DOHH2 (cell line): ENCODE measurements around the gene FAM8A1.
A peak's percentile ranks its signal among the peaks of the same experiment; 100 is the strongest.

Experiments
- H3F3A ChIP-seq: fragments of 200-600 bp; sonication (generic), shearing (Covaris generic); 2 replicates; pipeline ENCODE4 v1.6.0; 2016; ENCODE audit warnings: antibody characterized with exemption, mild to moderate bottlenecking; ENCODE audit not compliant: control insufficient read depth, insufficient read depth
- H3K27ac ChIP-seq: fragments of 200-600 bp; sonication (generic); 2 replicates; pipeline ENCODE4 v1.5.1; 2014; ENCODE audit warnings: low read depth, mild to moderate bottlenecking, low read length, moderate library complexity
- H3K27me3 ChIP-seq: fragments of 200-600 bp; sonication (generic); 2 replicates; pipeline ENCODE4 v1.6.1; 2014; ENCODE audit warnings: mild to moderate bottlenecking, low read length, mixed read lengths; ENCODE audit not compliant: control insufficient read depth
- H3K36me3 ChIP-seq: fragments of 200-600 bp; sonication (generic); 2 replicates; pipeline ENCODE4 v1.6.1; 2014; ENCODE audit warnings: mild to moderate bottlenecking, low read length, moderate library complexity, mixed read lengths; ENCODE audit not compliant: control insufficient read depth
- H3K4me1 ChIP-seq: fragments of 200-600 bp; sonication (generic); 2 replicates; pipeline ENCODE4 v1.6.1; 2014; ENCODE audit warnings: mild to moderate bottlenecking, low read length, mixed read lengths; ENCODE audit not compliant: control insufficient read depth
- H3K4me2 ChIP-seq: fragments of 200-600 bp; sonication (generic); 2 replicates; pipeline ENCODE4 v1.6.0; 2014; ENCODE audit warnings: mild to moderate bottlenecking, low read length, moderate library complexity
- H3K4me3 ChIP-seq: fragments of 200-600 bp; sonication (generic); 2 replicates; pipeline ENCODE4 v1.5.1; 2014; ENCODE audit warnings: mild to moderate bottlenecking, low read length, mixed read lengths
- H3K79me2 ChIP-seq: fragments of 200-600 bp; sonication (generic); 2 replicates; pipeline ENCODE4 v1.6.1; 2014; ENCODE audit warnings: mild to moderate bottlenecking, low read length, mixed read lengths; ENCODE audit not compliant: control insufficient read depth
- H3K9me2 ChIP-seq: fragments of 200-600 bp; sonication (generic); replicated peaks from 2 replicates; pipeline ENCODE4 v1.6.1; 2014; ENCODE audit warnings: mild to moderate bottlenecking, low read length, mixed read lengths; ENCODE audit not compliant: control insufficient read depth
- H3K9me3 ChIP-seq: fragments of 200-600 bp; sonication (generic); 2 replicates; pipeline ENCODE4 v1.6.1; 2014; ENCODE audit warnings: antibody characterized with exemption, low read length, mixed read lengths; ENCODE audit not compliant: control insufficient read depth, insufficient read depth
- H4K20me1 ChIP-seq: fragments of 200-600 bp; sonication (generic); 2 replicates; pipeline ENCODE4 v1.6.0; 2014; ENCODE audit warnings: low read depth, mild to moderate bottlenecking, antibody characterized with exemption, low read length, moderate library complexity; ENCODE audit not compliant: control insufficient read depth, insufficient read depth
- CTCF ChIP-seq: fragments of 200-600 bp; sonication (generic); IDR thresholded peaks from one replicate; pipeline ENCODE4 v1.5.1; 2014; ENCODE audit warnings: antibody characterized with exemption, mild to moderate bottlenecking, low read depth, low read length; ENCODE audit not compliant: poor library complexity, severe bottlenecking
- EZH2phosphoT487 ChIP-seq: fragments of 200-600 bp; sonication (generic); IDR thresholded peaks from 2 replicates; pipeline ENCODE4 v1.6.1; 2017; ENCODE audit warnings: borderline replicate concordance, mild to moderate bottlenecking, antibody characterized with exemption, low read length, moderate library complexity, mixed read lengths

The FAM8A1 gene

GRCh38 chr6:17596085-17596484, 4.0 kb upstream of the FAM8A1 start:
- Histone ChIP-seq H4K20me1 (no peaks in the 10 kb centered on the region), H3K9me3 (no peaks in the 10 kb centered on the region), H3K36me3 (no peaks in the 10 kb centered on the region), H3K79me2 (peaks cover 5% of the 10 kb centered on the region), H3K9me2 (no peaks in the 10 kb centered on the region), H3K4me3 (no peak overlapping the region), H3K4me1 (peaks cover 8% of the 10 kb centered on the region), H3K4me2 (no peak overlapping the region), H3K27me3 (no peaks in the 10 kb centered on the region), H3K27ac (no peak overlapping the region), H3F3A (no peaks in the 10 kb centered on the region)
- TF ChIP-seq CTCF (no peak), EZH2phosphoT487 (no peak)

GRCh38 chr6:17600527-17601385, 654 bp downstream of the FAM8A1 start:
- Histone ChIP-seq H3F3A (peaks cover 10% of the 10 kb centered on the region), H3K9me2 (no peaks in the 10 kb centered on the region), H3K4me3 (peak overlapping the region; percentile 80), H3K27me3 (no peaks in the 10 kb centered on the region), H3K4me2 (peak overlapping the region; percentile 88), H3K9me3 (no peaks in the 10 kb centered on the region), H3K79me2 (peaks cover 19% of the 10 kb centered on the region), H3K4me1 (peaks cover 26% of the 10 kb centered on the region), H3K27ac (peak overlapping the region; percentile 61), H3K36me3 (peaks cover 8% of the 10 kb centered on the region), H4K20me1 (no peaks in the 10 kb centered on the region)
- TF ChIP-seq EZH2phosphoT487 (no peak), CTCF (no peak)

- TF ChIP-seq CTCF (no peak), EZH2phosphoT487 (no peak)
- peak overlapping the region; percentile 80 for H3K4me3 ChIP-seq
Measured at GRCh38 chr6:17601386-17601703, 1.2 kb downstream of the FAM8A1 start.

More at GRCh38 chr6:17601386-17601703, 1.2 kb downstream of the FAM8A1 start:
- Histone ChIP-seq H3K9me3 (no peaks in the 10 kb centered on the region), H3F3A (peaks cover 12% of the 10 kb centered on the region), H3K27ac (peak overlapping the region; percentile 61; the same call in 1 of the 2 replicates), H4K20me1 (no peaks in the 10 kb centered on the region), H3K36me3 (peaks cover 8% of the 10 kb centered on the region), H3K9me2 (no peaks in the 10 kb centered on the region), H3K4me2 (peak overlapping the region; percentile 88), H3K4me1 (peaks cover 27% of the 10 kb centered on the region), H3K79me2 (peaks cover 19% of the 10 kb centered on the region), H3K27me3 (no peaks in the 10 kb centered on the region)
